Measurements from ENCODE around the gene ARHGAP26. TPM values are rescaled to one million over a fixed set of nuclear protein-coding genes. Genes with fewer than 3 reads are reported as not detected.

ARHGAP26 gene
- total RNA-seq, 1 experiment from 2014 or later = 39.8 TPM

DNA sequence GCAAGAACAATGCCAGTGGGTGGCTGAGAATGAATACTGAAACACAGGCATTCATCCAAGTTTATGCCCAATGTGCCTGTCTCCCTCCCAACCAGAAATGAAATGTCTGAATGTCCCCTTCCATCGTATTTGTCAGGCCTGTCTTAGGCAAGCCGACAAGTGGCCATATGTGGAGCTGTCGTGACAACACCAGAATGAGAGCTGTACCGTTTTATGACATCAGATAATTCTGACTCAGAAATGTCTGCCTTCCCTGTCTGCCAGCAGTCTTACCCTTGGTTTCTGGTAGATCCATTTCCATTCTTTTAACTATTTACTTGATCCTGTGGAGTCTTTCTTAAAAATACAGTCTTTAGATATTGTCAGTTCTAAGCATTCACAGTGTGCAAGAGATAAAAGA lies 421.5 kb downstream of the ARHGAP26 start:
- no peak overlapping the region for H3K4me2 ChIP-seq (ENCODE audit: low read depth, low read length, poor library complexity, severe bottlenecking)
- no peak for DNase-seq
- H3K36me3 ChIP-seq (ENCODE audit: insufficient read depth, low read length) = peaks cover 30% of the 10 kb centered on the region
- peaks cover 75% of the 10 kb centered on the region for H3K4me1 ChIP-seq (ENCODE audit: low read length)
- H3K4me3 ChIP-seq (ENCODE audit: low read length) = no peak overlapping the region
- H2AFZ ChIP-seq (ENCODE audit: low read length) = no peak overlapping the region
- no peaks in the 10 kb centered on the region for H3K27me3 ChIP-seq (ENCODE audit: low read length)
- H3K9me2 ChIP-seq (replicated peaks; ENCODE audit: insufficient read depth, low read length) = no peaks in the 10 kb centered on the region
- H3K9me3 ChIP-seq (ENCODE audit: low read length) = no peaks in the 10 kb centered on the region
- H4K20me1 ChIP-seq (ENCODE audit: insufficient read depth, low read depth, low read length) = no peaks in the 10 kb centered on the region
- H3K9ac ChIP-seq (ENCODE audit: low read length) = no peak overlapping the region
- H3K27ac ChIP-seq (ENCODE audit: low read length) = no peak overlapping the region; the same call in 1 of the 2 replicates
- peaks cover 18% of the 10 kb centered on the region for H3K79me2 ChIP-seq (ENCODE audit: low read length)

DNA sequence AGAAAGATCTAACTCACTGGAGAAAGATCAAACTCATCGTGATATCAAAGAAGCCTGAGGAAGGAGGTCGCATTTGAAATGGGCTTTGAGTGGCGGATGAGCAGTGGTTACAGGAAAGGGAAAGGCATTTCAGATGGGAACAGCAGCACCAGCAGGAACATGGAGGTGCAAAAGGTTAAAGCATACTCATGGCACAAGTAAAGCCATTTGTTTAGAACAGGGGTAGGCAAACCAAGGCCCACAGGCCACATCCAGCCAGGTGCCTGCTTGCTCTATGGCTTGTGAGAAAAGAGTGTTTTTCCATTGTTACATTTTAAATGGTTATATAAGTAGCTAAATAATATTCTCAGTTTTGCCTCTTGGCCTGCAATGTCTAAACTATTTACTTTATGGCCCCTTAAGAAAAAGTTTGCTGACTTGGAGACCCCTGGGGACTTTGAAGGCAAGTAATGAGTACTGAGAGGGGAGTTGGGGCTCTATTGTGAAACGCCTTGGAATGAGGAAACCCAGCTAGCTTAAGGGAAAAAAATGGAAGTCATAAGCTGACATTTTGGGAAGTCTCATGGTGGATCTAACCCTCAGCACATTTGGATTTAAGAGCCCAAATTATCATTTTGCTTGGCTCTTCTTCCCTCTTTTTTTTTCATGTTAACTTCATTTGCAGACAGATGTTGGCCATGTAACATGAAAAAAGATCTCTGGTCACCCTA lies 422.2 kb downstream of the ARHGAP26 start:
- peaks cover 18% of the 10 kb centered on the region for H3K79me2 ChIP-seq (ENCODE audit: low read length)
- peak overlapping the region; percentile 20; the same call in 1 of the 2 replicates for H3K27ac ChIP-seq (ENCODE audit: low read length)
- peaks cover 71% of the 10 kb centered on the region for H3K4me1 ChIP-seq (ENCODE audit: low read length)
- no peaks in the 10 kb centered on the region for H3K27me3 ChIP-seq (ENCODE audit: low read length)
- no peak overlapping the region for H2AFZ ChIP-seq (ENCODE audit: low read length)
- H4K20me1 ChIP-seq (ENCODE audit: insufficient read depth, low read depth, low read length) = no peaks in the 10 kb centered on the region
- H3K36me3 ChIP-seq (ENCODE audit: insufficient read depth, low read length) = peaks cover 32% of the 10 kb centered on the region
- no peak overlapping the region for H3K4me3 ChIP-seq (ENCODE audit: low read length)
- no peak overlapping the region for H3K4me2 ChIP-seq (ENCODE audit: low read depth, low read length, poor library complexity, severe bottlenecking)
- no peak overlapping the region for H3K9ac ChIP-seq (ENCODE audit: low read length)
- peaks cover 4% of the 10 kb centered on the region; the same call in 1 of the 2 replicates for H3K9me3 ChIP-seq (ENCODE audit: low read length)
- DNase-seq = no peak
- H3K9me2 ChIP-seq (replicated peaks; ENCODE audit: insufficient read depth, low read length) = no peaks in the 10 kb centered on the region

DNA sequence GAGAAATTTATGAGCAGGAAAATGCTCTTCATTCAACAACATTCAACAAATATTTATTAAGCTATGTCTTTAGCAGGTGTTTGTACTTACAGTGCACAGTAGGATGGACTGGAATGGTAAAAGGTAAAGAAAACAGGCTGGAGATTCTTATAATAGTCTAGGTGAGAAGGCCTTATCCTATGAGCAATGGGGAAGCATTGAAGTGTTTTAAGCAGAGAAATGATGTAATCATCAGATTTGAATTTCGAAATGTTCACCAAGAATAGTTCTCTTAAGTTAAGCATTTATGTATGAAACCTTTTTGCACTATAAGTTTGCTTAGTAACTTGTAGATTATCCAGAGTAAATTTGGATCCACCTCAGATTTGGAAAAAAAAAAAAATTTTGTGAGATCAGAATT lies 424.0 kb downstream of the ARHGAP26 start:
- Histone ChIP-seq H3K4me2 (ENCODE audit: low read depth, low read length, poor library complexity, severe bottlenecking) (no peak overlapping the region), H3K9me2 (replicated peaks; ENCODE audit: insufficient read depth, low read length) (no peaks in the 10 kb centered on the region), H3K9me3 (ENCODE audit: low read length) (peaks cover 8% of the 10 kb centered on the region), H3K36me3 (ENCODE audit: insufficient read depth, low read length) (peaks cover 29% of the 10 kb centered on the region), H3K4me3 (ENCODE audit: low read length) (no peak overlapping the region), H3K4me1 (ENCODE audit: low read length) (peaks cover 54% of the 10 kb centered on the region), H3K27ac (ENCODE audit: low read length) (peak overlapping the region; percentile 33), H3K27me3 (ENCODE audit: low read length) (no peaks in the 10 kb centered on the region), H3K79me2 (ENCODE audit: low read length) (peaks cover 18% of the 10 kb centered on the region), H3K9ac (ENCODE audit: low read length) (no peak overlapping the region), H2AFZ (ENCODE audit: low read length) (no peak overlapping the region), H4K20me1 (ENCODE audit: insufficient read depth, low read depth, low read length) (no peaks in the 10 kb centered on the region)
- DNase-seq = no peak

GRCh38 chr5:143194713-143195112 lies 424.5 kb downstream of the ARHGAP26 start:
- DNase-seq = no peak
- H2AFZ ChIP-seq (ENCODE audit: low read length) = no peak overlapping the region
- H3K27ac ChIP-seq (ENCODE audit: low read length) = peak overlapping the region; percentile 33
- H3K4me1 ChIP-seq (ENCODE audit: low read length) = peaks cover 50% of the 10 kb centered on the region
- H3K9me2 ChIP-seq (replicated peaks; ENCODE audit: insufficient read depth, low read length) = no peaks in the 10 kb centered on the region
- H3K9ac ChIP-seq (ENCODE audit: low read length) = no peak overlapping the region
- no peak overlapping the region for H3K4me2 ChIP-seq (ENCODE audit: low read depth, low read length, poor library complexity, severe bottlenecking)
- H4K20me1 ChIP-seq (ENCODE audit: insufficient read depth, low read depth, low read length) = no peaks in the 10 kb centered on the region
- H3K27me3 ChIP-seq (ENCODE audit: low read length) = no peaks in the 10 kb centered on the region
- no peak overlapping the region for H3K4me3 ChIP-seq (ENCODE audit: low read length)
- H3K9me3 ChIP-seq (ENCODE audit: low read length) = peaks cover 8% of the 10 kb centered on the region
- peaks cover 22% of the 10 kb centered on the region for H3K79me2 ChIP-seq (ENCODE audit: low read length)
- peaks cover 33% of the 10 kb centered on the region for H3K36me3 ChIP-seq (ENCODE audit: insufficient read depth, low read length)

DNA sequence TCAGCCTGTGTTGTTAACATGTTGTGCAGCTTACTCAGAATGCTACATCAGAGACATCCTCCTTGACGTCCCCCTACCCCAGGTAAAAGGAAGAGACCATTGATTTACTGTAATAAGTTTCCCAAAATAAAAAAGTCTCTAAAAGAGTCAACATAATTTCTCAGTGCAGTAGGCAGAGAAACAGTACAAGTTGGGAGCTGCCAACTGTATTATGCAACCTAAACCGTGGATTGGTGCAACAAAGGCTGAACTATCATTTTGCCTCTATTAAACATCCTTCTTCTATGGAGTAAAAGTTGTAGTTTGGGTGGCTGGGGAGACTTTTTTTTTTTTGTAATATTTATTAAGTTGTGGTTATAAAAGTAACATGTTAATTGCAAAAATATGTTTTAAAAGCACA lies 425.3 kb downstream of the ARHGAP26 start:
- Histone ChIP-seq H3K27ac (ENCODE audit: low read length) (peak overlapping the region; percentile 33; the same call in 1 of the 2 replicates), H2AFZ (ENCODE audit: low read length) (no peak overlapping the region), H3K9me2 (replicated peaks; ENCODE audit: insufficient read depth, low read length) (no peaks in the 10 kb centered on the region), H3K27me3 (ENCODE audit: low read length) (no peaks in the 10 kb centered on the region), H3K9me3 (ENCODE audit: low read length) (peaks cover 8% of the 10 kb centered on the region), H3K4me3 (ENCODE audit: low read length) (no peak overlapping the region), H3K9ac (ENCODE audit: low read length) (no peak overlapping the region), H3K4me2 (ENCODE audit: low read depth, low read length, poor library complexity, severe bottlenecking) (no peak overlapping the region), H3K36me3 (ENCODE audit: insufficient read depth, low read length) (peaks cover 37% of the 10 kb centered on the region), H4K20me1 (ENCODE audit: insufficient read depth, low read depth, low read length) (no peaks in the 10 kb centered on the region), H3K4me1 (ENCODE audit: low read length) (peaks cover 43% of the 10 kb centered on the region), H3K79me2 (ENCODE audit: low read length) (peaks cover 28% of the 10 kb centered on the region)
- no peak for DNase-seq

DNA sequence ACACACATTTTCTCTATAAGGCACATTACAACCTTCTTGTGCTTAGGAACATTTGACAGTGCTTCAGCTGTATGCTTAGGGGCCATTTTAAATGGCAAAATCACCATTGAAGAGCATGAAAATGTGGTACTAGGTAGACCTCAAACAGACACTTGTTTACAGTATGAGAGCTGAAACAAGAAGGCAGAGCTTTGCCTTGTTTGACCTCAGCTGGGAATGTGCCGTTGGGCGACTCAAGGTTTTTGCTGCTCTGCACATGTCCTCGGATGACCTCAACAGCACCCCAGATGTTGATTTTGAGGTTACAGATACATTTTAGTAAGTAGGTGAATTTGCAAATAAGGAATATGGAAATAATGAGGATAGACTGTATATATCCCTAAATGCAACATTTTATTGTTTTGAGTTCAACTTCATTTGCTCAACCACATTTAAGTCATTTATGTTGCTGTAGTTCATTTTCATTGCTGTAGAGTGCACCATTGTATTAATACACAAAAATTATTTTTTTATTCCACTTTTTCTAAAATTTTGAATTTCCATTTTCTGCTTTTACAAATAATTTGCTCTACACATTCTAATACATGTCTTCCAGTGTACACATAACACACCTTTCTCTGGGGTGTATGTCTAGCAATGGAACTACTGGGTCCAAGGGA lies 426.6 kb downstream of the ARHGAP26 start:
- peaks cover 37% of the 10 kb centered on the region for H3K4me1 ChIP-seq (ENCODE audit: low read length)
- no peak for DNase-seq
- H3K9me2 ChIP-seq (replicated peaks; ENCODE audit: insufficient read depth, low read length) = no peaks in the 10 kb centered on the region
- peaks cover 40% of the 10 kb centered on the region for H3K36me3 ChIP-seq (ENCODE audit: insufficient read depth, low read length)
- peak overlapping the region; percentile 33 for H3K27ac ChIP-seq (ENCODE audit: low read length)
- peaks cover 8% of the 10 kb centered on the region for H3K9me3 ChIP-seq (ENCODE audit: low read length)
- H3K27me3 ChIP-seq (ENCODE audit: low read length) = no peaks in the 10 kb centered on the region
- H3K9ac ChIP-seq (ENCODE audit: low read length) = no peak overlapping the region
- H4K20me1 ChIP-seq (ENCODE audit: insufficient read depth, low read depth, low read length) = no peaks in the 10 kb centered on the region
- no peak overlapping the region for H3K4me2 ChIP-seq (ENCODE audit: low read depth, low read length, poor library complexity, severe bottlenecking)
- no peak overlapping the region for H2AFZ ChIP-seq (ENCODE audit: low read length)
- no peak overlapping the region for H3K4me3 ChIP-seq (ENCODE audit: low read length)
- H3K79me2 ChIP-seq (ENCODE audit: low read length) = peaks cover 37% of the 10 kb centered on the region

DNA sequence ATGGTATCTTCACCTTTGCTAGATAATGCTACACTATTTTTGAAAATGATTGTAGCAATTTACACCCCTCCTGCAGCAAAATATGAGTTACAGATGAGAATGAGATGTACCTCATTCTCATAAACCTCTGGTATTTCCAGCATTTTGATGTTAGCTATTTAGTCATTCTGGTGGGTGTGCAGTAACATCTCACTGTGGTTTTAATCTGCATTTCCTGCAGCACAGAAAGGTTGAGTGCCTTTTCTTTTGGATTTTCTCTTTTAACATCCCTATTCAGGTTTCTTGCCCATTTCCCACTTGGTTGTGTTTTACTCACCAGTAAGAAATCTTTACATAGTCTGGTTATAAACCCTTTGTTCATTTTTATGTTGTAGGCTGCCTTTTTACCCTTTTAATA lies 427.1 kb downstream of the ARHGAP26 start:
- peaks cover 37% of the 10 kb centered on the region for H3K4me1 ChIP-seq (ENCODE audit: low read length)
- peaks cover 35% of the 10 kb centered on the region for H3K36me3 ChIP-seq (ENCODE audit: insufficient read depth, low read length)
- H3K9me3 ChIP-seq (ENCODE audit: low read length) = peaks cover 8% of the 10 kb centered on the region
- H2AFZ ChIP-seq (ENCODE audit: low read length) = no peak overlapping the region
- peaks cover 37% of the 10 kb centered on the region for H3K79me2 ChIP-seq (ENCODE audit: low read length)
- H3K9ac ChIP-seq (ENCODE audit: low read length) = no peak overlapping the region
- no peaks in the 10 kb centered on the region for H4K20me1 ChIP-seq (ENCODE audit: insufficient read depth, low read depth, low read length)
- DNase-seq = no peak
- H3K27ac ChIP-seq (ENCODE audit: low read length) = peak overlapping the region; percentile 33
- no peaks in the 10 kb centered on the region for H3K27me3 ChIP-seq (ENCODE audit: low read length)
- no peaks in the 10 kb centered on the region for H3K9me2 ChIP-seq (replicated peaks; ENCODE audit: insufficient read depth, low read length)
- no peak overlapping the region for H3K4me2 ChIP-seq (ENCODE audit: low read depth, low read length, poor library complexity, severe bottlenecking)
- H3K4me3 ChIP-seq (ENCODE audit: low read length) = no peak overlapping the region

GRCh38 chr5:143198332-143198731 lies 428.2 kb downstream of the ARHGAP26 start:
- H4K20me1 ChIP-seq (ENCODE audit: insufficient read depth, low read depth, low read length) = no peaks in the 10 kb centered on the region

More at GRCh38 chr5:143198332-143198731, 428.2 kb downstream of the ARHGAP26 start:
- H3K9me3 ChIP-seq (ENCODE audit: low read length) = peaks cover 8% of the 10 kb centered on the region
- no peaks in the 10 kb centered on the region for H3K9me2 ChIP-seq (replicated peaks; ENCODE audit: insufficient read depth, low read length)
- H3K79me2 ChIP-seq (ENCODE audit: low read length) = peaks cover 37% of the 10 kb centered on the region
- H3K27me3 ChIP-seq (ENCODE audit: low read length) = no peaks in the 10 kb centered on the region
- DNase-seq = no peak
- no peak overlapping the region for H3K4me3 ChIP-seq (ENCODE audit: low read length)
- peaks cover 37% of the 10 kb centered on the region for H3K4me1 ChIP-seq (ENCODE audit: low read length)
- H3K4me2 ChIP-seq (ENCODE audit: low read depth, low read length, poor library complexity, severe bottlenecking) = no peak overlapping the region
- no peak overlapping the region for H2AFZ ChIP-seq (ENCODE audit: low read length)
- H3K36me3 ChIP-seq (ENCODE audit: insufficient read depth, low read length) = peaks cover 33% of the 10 kb centered on the region
- H3K9ac ChIP-seq (ENCODE audit: low read length) = no peak overlapping the region
- H3K27ac ChIP-seq (ENCODE audit: low read length) = peak overlapping the region; percentile 33; the same call in 1 of the 2 replicates

All from Karpas-422 (cell line).